Mucosa of gallbladder (tissue), 1 donor: ENCODE measurements around the gene MARF1. TPM values are rescaled to one million over a fixed set of nuclear protein-coding genes. Genes with fewer than 3 reads are reported as not detected.

Experiments
- total RNA-seq: library from RNA; stranded (reverse); gene quantifications from one replicate; pipeline ENCODE4 v1.2.1, GENCODE V29; 2021
- donor health status: DM: no; HTN: no; CAD: no.

The MARF1 gene
- total RNA-seq, 1 donor from 2014 or later: 92.6 TPM

Other genes with a start within 250 kb of the MARF1 start
- gene MPV17L, start 247.4 kb downstream of the MARF1 start, total RNA-seq: 10.1 TPM
- gene BMERB1, start 208.6 kb downstream of the MARF1 start, total RNA-seq: 67.0 TPM
- 30.0 TPM for gene NDE1, start 7.1 kb upstream of the MARF1 start, total RNA-seq
- 1,761 TPM for gene MYH11, start 213.9 kb upstream of the MARF1 start, total RNA-seq
- 21.2 TPM for gene CEP20, start 245.4 kb upstream of the MARF1 start, total RNA-seq